IMR-90 (cell line): ENCODE results near the gene BMP2K. TPM values are rescaled to one million over a fixed set of nuclear protein-coding genes. Genes with fewer than 3 reads are reported as not detected.

Experiments used
- ATAC-seq: fragments of 200-7000 bp; cut with Tn5 transposase; 2 replicates; pipeline ENCODE4 v1.9.1; 2020; ENCODE audit warnings: low read depth, mild to moderate bottlenecking, moderate library complexity
- BruUV-seq: library from RNA; stranded (reverse); fragments of 400-500 nt; replicated peaks from 2 replicates; lab custom pipeline; 2021; lab: Mats Ljungman, UMichigan
- CTCF ChIA-PET: fragments of 300-600 bp; formaldehyde crosslinking; extraction: SDS; loops from one replicate; lab custom pipeline; 2021; ENCODE audit warnings: antibody characterized with exemption; lab: Yijun Ruan, JAX
- POLR2A ChIA-PET: fragments of 300-600 bp; sonication (Branson Sonifier 250); formaldehyde crosslinking; loops from one replicate; lab custom pipeline; 2022; ENCODE audit warnings: antibody characterized with exemption; ENCODE audit not compliant: unreplicated experiment; lab: Charles Lee
- DNase-seq: peaks from one replicate; pipeline ENCODE4 v3.0.0; 2013
- H2AFZ ChIP-seq: replicated peaks from 2 replicates; pipeline ENCODE3; 2013; ENCODE audit warnings: low read length, mild to moderate bottlenecking; ENCODE audit not compliant: poor library complexity
- H2AK5ac ChIP-seq: 2 replicates; pipeline ENCODE4 v1.6.1; 2013; ENCODE audit warnings: low read depth, low read length, inconsistent platforms
- H2AK9ac ChIP-seq: replicated peaks from 2 replicates; pipeline ENCODE3; 2013; ENCODE audit warnings: mild to moderate bottlenecking, low read depth, low read length, moderate library complexity; ENCODE audit not compliant: poor library complexity
- H2BK120ac ChIP-seq: 2 replicates; pipeline ENCODE4 v1.6.1; 2013; ENCODE audit warnings: low read depth, low read length, inconsistent platforms
- H2BK15ac ChIP-seq: 3 replicates; pipeline ENCODE4 v1.6.1; 2013; ENCODE audit warnings: low read depth, low read length, inconsistent platforms
- H2BK20ac ChIP-seq: 2 replicates; pipeline ENCODE4 v1.6.1; 2013; ENCODE audit warnings: low read depth, mild to moderate bottlenecking, inconsistent platforms, low read length, moderate library complexity
- H2BK5ac ChIP-seq: 2 replicates; pipeline ENCODE4 v1.6.1; 2013; ENCODE audit warnings: mild to moderate bottlenecking, low read depth, low read length, inconsistent platforms; ENCODE audit not compliant: poor library complexity, severe bottlenecking
- H3K14ac ChIP-seq: replicated peaks from 2 replicates; pipeline ENCODE4 v1.6.1; 2013; ENCODE audit warnings: low read depth, low read length, inconsistent platforms
- H3K18ac ChIP-seq: 2 replicates; pipeline ENCODE4 v1.6.1; 2013; ENCODE audit warnings: low read depth, low read length, control low read depth
- H3K23ac ChIP-seq: 2 replicates; pipeline ENCODE4 v1.6.1; 2013; ENCODE audit warnings: low read depth, low read length, inconsistent platforms
- H3K27ac ChIP-seq: 2 replicates; pipeline ENCODE4 v1.5.1; 2013; ENCODE audit warnings: mild to moderate bottlenecking, control low read depth, low read length; ENCODE audit not compliant: insufficient read depth
- H3K27me3 ChIP-seq: 2 replicates; pipeline ENCODE4 v1.6.1; 2013; ENCODE audit warnings: low read length; ENCODE audit not compliant: control insufficient read depth, insufficient read depth
- H3K36me3 ChIP-seq: 2 replicates; pipeline ENCODE4 v1.6.1; 2013; ENCODE audit warnings: low read length, mixed read lengths; ENCODE audit not compliant: control insufficient read depth, insufficient read depth
- H3K4ac ChIP-seq: 2 replicates; pipeline ENCODE4 v1.6.1; 2013; ENCODE audit warnings: low read depth, low read length, inconsistent platforms
- H3K4me1 ChIP-seq: 2 replicates; pipeline ENCODE4 v1.6.1; 2013; ENCODE audit warnings: low read length, mixed read lengths; ENCODE audit not compliant: control insufficient read depth, insufficient read depth
- H3K4me2 ChIP-seq: 2 replicates; pipeline ENCODE4 v1.6.1; 2013; ENCODE audit warnings: low read depth, mild to moderate bottlenecking, control low read depth, low read length, moderate library complexity
- H3K4me3 ChIP-seq: 2 replicates; pipeline ENCODE4 v1.5.1; 2013; ENCODE audit warnings: low read depth, mild to moderate bottlenecking, control low read depth, low read length, moderate library complexity; ENCODE audit not compliant: insufficient read depth
- H3K56ac ChIP-seq: 2 replicates; pipeline ENCODE4 v1.6.1; 2013; ENCODE audit warnings: low read length, inconsistent platforms; ENCODE audit not compliant: insufficient read depth; ENCODE audit errors: extremely low read depth
- H3K79me1 ChIP-seq, 2 experiments: 2 replicates each; pipeline ENCODE4 v1.6.1; 2013; ENCODE audit warnings: low read length in 2 of 2, inconsistent platforms in 1 of 2, low read depth in 1 of 2
- H3K9ac ChIP-seq: 2 replicates; pipeline ENCODE4 v1.6.1; 2013; ENCODE audit warnings: low read depth, low read length, control low read depth
- H3K9me1 ChIP-seq: 2 replicates; pipeline ENCODE4 v1.6.1; 2013; ENCODE audit warnings: low read length, inconsistent platforms; ENCODE audit not compliant: insufficient read depth
- H3K9me3 ChIP-seq: 2 replicates; pipeline ENCODE4 v1.6.1; 2013; ENCODE audit warnings: low read length; ENCODE audit not compliant: control insufficient read depth, insufficient read depth
- H4K20me1 ChIP-seq: 2 replicates; pipeline ENCODE4 v1.6.1; 2013; ENCODE audit warnings: low read length, inconsistent platforms; ENCODE audit not compliant: insufficient read depth
- H4K5ac ChIP-seq: 2 replicates; pipeline ENCODE4 v1.6.1; 2013; ENCODE audit warnings: mild to moderate bottlenecking, low read depth, low read length, control low read depth
- H4K8ac ChIP-seq, 2 experiments: 2 replicates each; pipeline ENCODE4 v1.6.1; 2013; ENCODE audit warnings: low read depth in 2 of 2, low read length in 2 of 2, control low read depth in 1 of 2, inconsistent platforms in 1 of 2
- H4K91ac ChIP-seq: 2 replicates; pipeline ENCODE4 v1.6.1; 2013; ENCODE audit warnings: low read depth, low read length, inconsistent platforms; ENCODE audit not compliant: insufficient read depth
- BHLHE40 ChIP-seq: fragments of 150-350 bp; IDR thresholded peaks from 2 replicates; pipeline ENCODE4 v1.6.1; 2016; ENCODE audit warnings: mild to moderate bottlenecking, low read depth, low read length
- CEBPB ChIP-seq: IDR thresholded peaks from 2 replicates; pipeline ENCODE4 v1.6.1; 2012; ENCODE audit warnings: low read depth, low read length, improper control_type of control experiment
- CHD1 ChIP-seq: IDR thresholded peaks from 2 replicates; pipeline ENCODE4 v1.6.1; 2012; ENCODE audit warnings: low read depth, low read length, improper control_type of control experiment
- CTCF ChIP-seq: conservative IDR thresholded peaks from 2 replicates; pipeline ENCODE4 v1.5.1; 2012; ENCODE audit warnings: mild to moderate bottlenecking, low read depth, low read length, improper control_type of control experiment
- FOS ChIP-seq: fragments of 150-350 bp; IDR thresholded peaks from 2 replicates; pipeline ENCODE4 v1.6.1; 2016; ENCODE audit warnings: low read depth, low read length
- MAFK ChIP-seq: IDR thresholded peaks from 2 replicates; pipeline ENCODE4 v1.6.1; 2012; ENCODE audit warnings: low read depth, low read length, improper control_type of control experiment
- MAZ ChIP-seq: IDR thresholded peaks from 2 replicates; pipeline ENCODE4 v1.6.1; 2012; ENCODE audit warnings: low read depth, mild to moderate bottlenecking, low read length, improper control_type of control experiment, moderate library complexity, borderline replicate concordance
- MXI1 ChIP-seq: IDR thresholded peaks from 2 replicates; pipeline ENCODE4 v1.6.1; 2012; ENCODE audit warnings: low read depth, mild to moderate bottlenecking, low read length, moderate library complexity, borderline replicate concordance
- RAD21 ChIP-seq: IDR thresholded peaks from 2 replicates; pipeline ENCODE4 v1.6.1; 2012; ENCODE audit warnings: low read length, improper control_type of control experiment
- RFX5 ChIP-seq: IDR thresholded peaks from 2 replicates; pipeline ENCODE4 v1.8.0; 2012; ENCODE audit warnings: low read depth, mild to moderate bottlenecking, low read length, moderate library complexity
- USF2 ChIP-seq: fragments of 150-350 bp; IDR thresholded peaks from 2 replicates; pipeline ENCODE4 v1.6.1; 2017; ENCODE audit warnings: mild to moderate bottlenecking, antibody characterized with exemption, low read length, low read depth
- whole genome bisulfite sequencing, 2 experiments: methylation state at CpG; one replicate each; pipeline versions ENCODE4 v1.1.5 to v1.1.7; 2013; ENCODE audit warnings: missing lambda C conversion rate in 2 of 2; ENCODE audit not compliant: insufficient read length in 1 of 2; ENCODE audit errors: extremely low coverage in 2 of 2; 5-methylcytosine and 5-hydroxymethylcytosine counted together
- dilution Hi-C: fragments of 300-500 bp; cut with HindIII; formaldehyde crosslinking; loops from one replicate; pipeline ENCODE4 v1.14.3; 2018; ENCODE audit warnings: low sequenced_read_pairs; ENCODE audit not compliant: unreplicated experiment
- in situ Hi-C: fragments of 300-500 bp; cut with MboI; formaldehyde crosslinking; loops from 3 replicates; pipeline ENCODE4 v1.14.3; 2019; ENCODE audit warnings: low sequenced_read_pairs, inconsistent platforms, mixed read lengths
- intact Hi-C: fragments of 100-400 bp; cut with micrococcal nuclease; formaldehyde crosslinking; loops from 2 replicates; pipeline ENCODE4 v1.10.0; 2022
- polyA plus RNA-seq, 3 experiments: library from polyadenylated mRNA; depleted of rRNA; stranded (reverse); fragments of >200 nt; gene quantifications; 2 replicates each; pipeline ENCODE4 v1.2.3, GENCODE V29; 2012; ENCODE audit warnings: low replicate concordance in 1 of 3
- total RNA-seq: library from RNA; depleted of rRNA; stranded (reverse); fragments of >200 nt; gene quantifications from 2 replicates; pipeline ENCODE4 v1.2.3, GENCODE V29; 2012

BMP2K gene
- total and polyA plus RNA-seq, 2 of the 4 experiments (the other 2 are of a cell fraction): 15.8 to 46.1 TPM

GRCh38 chr4:78779280-78779679 is 3.1 kb downstream of the BMP2K start:
- POLR2A ChIA-PET: no interaction called here
- H3K9me3 ChIP-seq: no peaks in the 10 kb centered on the region
- H3K36me3 ChIP-seq: 0 out of 2 replicates have a peak, but pooled peaks cover 2% of the 10 kb centered on the region
- H3K79me1 ChIP-seq: peaks cover 24 to 53% of the 10 kb centered on the region in 2 experiments
- H4K8ac ChIP-seq: 0 out of 4 replicates have a peak overlapping the region, but pooled peaks of 1 of the 2 experiments have one; percentile 18
- no peak overlapping the region for H4K91ac ChIP-seq
- no peaks in the 10 kb centered on the region for H3K27me3 ChIP-seq
- H3K4me2 ChIP-seq: peak overlapping the region; percentile 32; the same call in 1 of the 2 replicates
- H3K18ac ChIP-seq: no peak overlapping the region
- H3K4me3 ChIP-seq: no peak overlapping the region
- H3K9ac ChIP-seq: no peak overlapping the region
- no peak overlapping the region for H2BK20ac ChIP-seq
- WGBS, 2 experiments: no CpG with 5 or more reads among the region's 2 CpGs
- no peak for ATAC-seq
- no peak overlapping the region for H2AK5ac ChIP-seq
- dilution Hi-C loops (no loop called here), in situ Hi-C loops (loop anchor here (10.0 kb wide), 1 partner anchor 124 kb away; no protein-coding TSS in a partner anchor), intact Hi-C loops (loop anchor here (5.0 to 10.0 kb wide), 2 partner anchors 33 to 824 kb away; no protein-coding TSS in a partner anchor)
- no peak overlapping the region for H3K23ac ChIP-seq
- no peak overlapping the region for H2BK15ac ChIP-seq
- no peak overlapping the region for H3K14ac ChIP-seq
- H3K9me1 ChIP-seq: peaks cover 5% of the 10 kb centered on the region
- H3K27ac ChIP-seq: no peak overlapping the region
- no peak overlapping the region for H2BK5ac ChIP-seq
- no peak overlapping the region for H2AFZ ChIP-seq
- no peak overlapping the region for H2AK9ac ChIP-seq
- H3K4me1 ChIP-seq: peaks cover 8% of the 10 kb centered on the region; the same call in 1 of the 2 replicates
- H4K5ac ChIP-seq: no peak overlapping the region
- TF ChIP-seq MXI1 (no peak), FOS (no peak), MAZ (no peak), CHD1 (no peak), CTCF (no peak), RAD21 (no peak), USF2 (no peak), CEBPB (no peak), MAFK (no peak), RFX5 (no peak), BHLHE40 (no peak; the same call in 1 of the 2 replicates)
- no peak overlapping the region for H2BK120ac ChIP-seq
- no TSS peak for BruUV-seq
- peak; percentile 26 for DNase-seq
- H3K4ac ChIP-seq: no peak overlapping the region
- CTCF ChIA-PET: interaction anchor here (0.9 to 1.2 kb wide), 3 partner anchors 8 to 134 kb away, joined by 3 to 7 read pairs (median 4); no protein-coding TSS in a partner anchor
- peaks cover 51% of the 10 kb centered on the region; the same call in 1 of the 2 replicates for H4K20me1 ChIP-seq
- no peak overlapping the region for H3K56ac ChIP-seq
